Breast epithelium (tissue), 3 donors: ENCODE results near the gene SLC22A7.

ENCODE experiments used
- CTCF ChIP-seq, 3 donors: fragments of 450-650 bp; IDR thresholded peaks; one replicate each; pipeline ENCODE4 v1.5.1; 2016 to 2017; ENCODE audit warnings: antibody characterized with exemption in 3 of 3, mild to moderate bottlenecking in 3 of 3, moderate library complexity in 3 of 3
- POLR2A ChIP-seq: fragments of 450-650 bp; IDR thresholded peaks from one replicate; pipeline ENCODE4 v1.6.1; 2016; ENCODE audit warnings: antibody characterized with exemption, mild to moderate bottlenecking, moderate library complexity
- POLR2AphosphoS5 ChIP-seq, 3 donors: sonication (generic); formaldehyde crosslinking; IDR thresholded peaks; one replicate each; pipeline ENCODE4 v1.6.1; 2017; ENCODE audit warnings: antibody characterized with exemption in 3 of 3

DNA sequence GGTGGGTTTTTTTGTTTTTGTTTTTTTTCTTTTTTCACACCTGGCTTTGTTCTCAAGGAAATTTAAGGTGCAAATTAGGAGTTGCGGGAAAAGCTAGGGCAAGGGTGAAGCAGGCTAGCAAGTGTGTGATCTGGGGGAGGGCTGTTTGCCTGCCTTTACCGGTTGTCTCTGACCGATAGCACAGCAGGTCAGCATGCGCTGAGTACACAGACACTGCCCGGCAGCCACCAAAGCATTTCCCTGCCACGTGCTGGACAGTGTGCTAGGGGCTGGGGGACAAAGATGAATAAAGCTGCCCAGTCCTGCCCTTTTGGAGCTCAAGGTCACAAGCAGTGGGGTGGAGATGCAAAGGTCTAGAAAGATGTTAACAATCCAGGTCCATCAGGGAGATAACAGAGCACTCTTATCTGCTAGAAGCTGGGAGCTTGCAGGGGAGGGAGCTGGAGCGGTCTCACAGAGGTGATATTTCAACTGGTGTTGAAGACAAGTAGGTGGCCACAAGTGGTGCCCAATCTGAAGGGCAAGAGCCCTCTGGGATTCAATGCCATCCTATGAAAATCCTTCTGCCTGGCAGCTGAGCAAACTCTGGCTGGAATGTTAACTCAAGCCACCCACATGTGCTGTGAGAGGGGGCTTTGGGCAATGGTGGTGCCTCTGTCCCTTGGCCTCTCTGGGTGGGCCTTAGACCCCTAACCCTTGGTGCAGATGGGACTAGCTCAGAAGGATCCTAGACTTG lies 30.3 kb upstream of the SLC22A7 start:
- TF ChIP-seq POLR2AphosphoS5 (IDR thresholded peaks at IDR 0.05) (no peak), CTCF (IDR thresholded peaks at IDR 0.05) (no peak), POLR2A (no peak)
